Tibial nerve (tissue), 4 donors: Measurements from ENCODE around the gene LMF2.

ENCODE experiments used
- EP300 ChIP-seq, 2 donors: sonication (generic); formaldehyde crosslinking; IDR thresholded peaks; one replicate each; pipeline ENCODE4 v1.6.1; 2017; ENCODE audit warnings: antibody characterized with exemption in 2 of 2, mild to moderate bottlenecking in 1 of 2
- TF ChIP-seq, protein P1 (sequence below), 5 experiments: fragments of 200-600 bp in 3 of 5; fragments of 450-650 bp in 2 of 5; sonication (generic) in 3 of 5; IDR thresholded peaks; one replicate each; pipeline ENCODE4 v1.5.1; 2016 to 2019; ENCODE audit warnings: antibody characterized with exemption in 5 of 5, mild to moderate bottlenecking in 3 of 5, moderate library complexity in 2 of 5

DNA sequence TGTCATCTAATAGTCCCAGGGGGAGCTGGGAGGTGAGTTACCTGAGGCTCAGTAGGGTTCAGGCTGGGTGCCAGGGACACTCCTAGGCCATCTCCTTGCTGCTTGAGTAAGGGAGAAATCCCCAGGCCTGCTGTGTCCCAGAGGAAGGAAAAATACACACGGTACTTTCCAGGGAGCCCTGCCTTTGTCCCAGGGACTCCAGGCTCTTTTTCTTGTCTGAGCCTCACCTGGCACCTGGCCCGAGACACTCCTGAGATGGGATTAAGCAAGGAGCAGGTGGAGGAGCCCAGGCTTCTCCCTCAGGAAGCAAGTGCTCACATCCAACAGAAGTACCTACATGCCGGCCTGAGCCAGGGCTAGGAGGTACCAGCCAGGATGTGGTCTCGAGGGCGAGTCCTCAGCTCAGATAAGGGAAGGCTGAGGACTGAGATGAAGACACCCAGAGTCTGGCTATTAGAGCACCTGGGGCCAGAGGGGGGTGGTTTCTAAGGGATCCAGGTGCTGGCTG lies 37.3 kb upstream of the LMF2 start:
- TF ChIP-seq, protein P1, sequence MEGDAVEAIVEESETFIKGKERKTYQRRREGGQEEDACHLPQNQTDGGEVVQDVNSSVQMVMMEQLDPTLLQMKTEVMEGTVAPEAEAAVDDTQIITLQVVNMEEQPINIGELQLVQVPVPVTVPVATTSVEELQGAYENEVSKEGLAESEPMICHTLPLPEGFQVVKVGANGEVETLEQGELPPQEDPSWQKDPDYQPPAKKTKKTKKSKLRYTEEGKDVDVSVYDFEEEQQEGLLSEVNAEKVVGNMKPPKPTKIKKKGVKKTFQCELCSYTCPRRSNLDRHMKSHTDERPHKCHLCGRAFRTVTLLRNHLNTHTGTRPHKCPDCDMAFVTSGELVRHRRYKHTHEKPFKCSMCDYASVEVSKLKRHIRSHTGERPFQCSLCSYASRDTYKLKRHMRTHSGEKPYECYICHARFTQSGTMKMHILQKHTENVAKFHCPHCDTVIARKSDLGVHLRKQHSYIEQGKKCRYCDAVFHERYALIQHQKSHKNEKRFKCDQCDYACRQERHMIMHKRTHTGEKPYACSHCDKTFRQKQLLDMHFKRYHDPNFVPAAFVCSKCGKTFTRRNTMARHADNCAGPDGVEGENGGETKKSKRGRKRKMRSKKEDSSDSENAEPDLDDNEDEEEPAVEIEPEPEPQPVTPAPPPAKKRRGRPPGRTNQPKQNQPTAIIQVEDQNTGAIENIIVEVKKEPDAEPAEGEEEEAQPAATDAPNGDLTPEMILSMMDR (IDR thresholded peaks at IDR 0.05), result no peak
- TF ChIP-seq EP300 (IDR thresholded peaks at IDR 0.05), result no peak
